HepG2 (cell line): ENCODE results near the gene SPTBN4. TPM values are rescaled to one million over a fixed set of nuclear protein-coding genes. Genes with fewer than 3 reads are reported as not detected.

ENCODE experiments used
- CBX5 ChIP-seq: sonication (generic); formaldehyde crosslinking; IDR thresholded peaks from 2 replicates; pipeline ENCODE4 v1.4.0; 2020; ENCODE audit warnings: missing genetic modification reagents, borderline replicate concordance
- MIER2 ChIP-seq: IDR thresholded peaks from 2 replicates; pipeline ENCODE4 v1.6.1; 2016; ENCODE audit warnings: missing biosample characterization, missing genetic modification reagents
- MTF2 ChIP-seq: sonication (generic); formaldehyde crosslinking; IDR thresholded peaks from 2 replicates; pipeline ENCODE4 v1.5.0; 2020; ENCODE audit warnings: missing genetic modification reagents, borderline replicate concordance
- NFYB ChIP-seq: sonication (generic); formaldehyde crosslinking; IDR thresholded peaks from 2 replicates; pipeline ENCODE4 v1.4.0; 2020; ENCODE audit warnings: missing genetic modification reagents
- PRPF4 ChIP-seq: fragments of 200-400 bp; formaldehyde crosslinking; IDR thresholded peaks from 2 replicates; pipeline ENCODE4 v1.6.1; 2016; ENCODE audit warnings: low read length, low read depth; ENCODE audit not compliant: poor library complexity, severe bottlenecking
- TBX3 ChIP-seq: fragments of 450-650 bp; IDR thresholded peaks from 2 replicates; pipeline ENCODE4 v1.6.1; 2017; ENCODE audit warnings: antibody characterized with exemption, mild to moderate bottlenecking, inconsistent platforms, borderline replicate concordance
- THYN1 ChIP-seq: sonication (generic); formaldehyde crosslinking; IDR thresholded peaks from 2 replicates; pipeline ENCODE4 v1.8.1; 2023; ENCODE audit warnings: low read depth, mild to moderate bottlenecking, moderate library complexity, missing genetic modification reagents, borderline replicate concordance
- XBP1 ChIP-seq: sonication (generic); formaldehyde crosslinking; IDR thresholded peaks from 2 replicates; pipeline ENCODE4 v1.5.0; 2020; ENCODE audit warnings: missing genetic modification reagents
- ZNF121 ChIP-seq: sonication (generic); formaldehyde crosslinking; IDR thresholded peaks from 2 replicates; pipeline ENCODE4 v1.5.0; 2020; ENCODE audit warnings: mild to moderate bottlenecking, missing genetic modification reagents
- ZNF496 ChIP-seq: sonication (generic); formaldehyde crosslinking; IDR thresholded peaks from 2 replicates; pipeline ENCODE4 v1.8.1; 2023; ENCODE audit warnings: mild to moderate bottlenecking, moderate library complexity, missing genetic modification reagents; ENCODE audit not compliant: insufficient replicate concordance
- ZNF567 ChIP-seq: sonication (generic); formaldehyde crosslinking; IDR thresholded peaks from 2 replicates; pipeline ENCODE4 v1.8.1; 2023; ENCODE audit warnings: mild to moderate bottlenecking, missing genetic modification reagents, borderline replicate concordance
- ZNF792 ChIP-seq: IDR thresholded peaks from 2 replicates; pipeline ENCODE4 v1.6.1; 2016
- polyA plus RNA-seq, 8 experiments: library from polyadenylated mRNA; depleted of rRNA in 3 of 8; stranded (reverse) in 7 of 8; unstranded in 1 of 8; fragments of >200 nt; fragmentation: Illumina TruSeq in 4 of 8; extraction: Trizol in 4 of 8; gene quantifications; 2 replicates each; pipeline versions ENCODE4 v1.2.1 to v1.2.3, GENCODE V29; 2011 to 2016; ENCODE audit warnings: low read depth in 4 of 8, missing spikeins in 1 of 8, mixed read lengths in 1 of 8; ENCODE audit not compliant: insufficient read depth in 1 of 8
- total RNA-seq, 5 experiments: library from RNA; depleted of rRNA; stranded (reverse); fragments of >200 nt; fragmentation: Illumina TruSeq; extraction: Trizol; gene quantifications; 2 replicates each; pipeline ENCODE4 v1.2.3, GENCODE V29; 2016; ENCODE audit warnings: low read depth in 1 of 5
- TF ChIP-seq, protein P1 (sequence below): fragments of 450-650 bp; IDR thresholded peaks from 2 replicates; pipeline ENCODE4 v1.6.1; 2016
- TF ChIP-seq, protein P2 (sequence below): sonication (generic); formaldehyde crosslinking; IDR thresholded peaks from 2 replicates; pipeline ENCODE4 v1.8.0; 2022; ENCODE audit warnings: mild to moderate bottlenecking, missing genetic modification reagents, moderate library complexity
- TF ChIP-seq, protein P3 (sequence below): IDR thresholded peaks from 2 replicates; pipeline ENCODE4 v1.6.1; 2016; ENCODE audit warnings: control low read depth
- TF ChIP-seq, protein P4 (sequence below): sonication (generic); formaldehyde crosslinking; conservative IDR thresholded peaks from 2 replicates; pipeline ENCODE4 v1.8.0; 2022; ENCODE audit warnings: mild to moderate bottlenecking, moderate library complexity, missing genetic modification reagents
- TF ChIP-seq, protein P5 (sequence below): sonication (generic); formaldehyde crosslinking; IDR thresholded peaks from 2 replicates; pipeline ENCODE4 v1.4.0; 2020; ENCODE audit warnings: missing genetic modification reagents
- TF ChIP-seq, protein P6 (sequence below): IDR thresholded peaks from 2 replicates; pipeline ENCODE4 v1.6.1; 2018; ENCODE audit warnings: missing genetic modification reagents
- TF ChIP-seq, protein P7 (sequence below): sonication (generic); formaldehyde crosslinking; conservative IDR thresholded peaks from 2 replicates; pipeline ENCODE4 v1.4.0; 2020; ENCODE audit warnings: missing genetic modification reagents

SPTBN4 gene
- total and polyA plus RNA-seq, 2 of the 13 experiments (the other 11 are each of a cell fraction or from before 2014, with no cell fraction given) = 0.11 TPM

DNA sequence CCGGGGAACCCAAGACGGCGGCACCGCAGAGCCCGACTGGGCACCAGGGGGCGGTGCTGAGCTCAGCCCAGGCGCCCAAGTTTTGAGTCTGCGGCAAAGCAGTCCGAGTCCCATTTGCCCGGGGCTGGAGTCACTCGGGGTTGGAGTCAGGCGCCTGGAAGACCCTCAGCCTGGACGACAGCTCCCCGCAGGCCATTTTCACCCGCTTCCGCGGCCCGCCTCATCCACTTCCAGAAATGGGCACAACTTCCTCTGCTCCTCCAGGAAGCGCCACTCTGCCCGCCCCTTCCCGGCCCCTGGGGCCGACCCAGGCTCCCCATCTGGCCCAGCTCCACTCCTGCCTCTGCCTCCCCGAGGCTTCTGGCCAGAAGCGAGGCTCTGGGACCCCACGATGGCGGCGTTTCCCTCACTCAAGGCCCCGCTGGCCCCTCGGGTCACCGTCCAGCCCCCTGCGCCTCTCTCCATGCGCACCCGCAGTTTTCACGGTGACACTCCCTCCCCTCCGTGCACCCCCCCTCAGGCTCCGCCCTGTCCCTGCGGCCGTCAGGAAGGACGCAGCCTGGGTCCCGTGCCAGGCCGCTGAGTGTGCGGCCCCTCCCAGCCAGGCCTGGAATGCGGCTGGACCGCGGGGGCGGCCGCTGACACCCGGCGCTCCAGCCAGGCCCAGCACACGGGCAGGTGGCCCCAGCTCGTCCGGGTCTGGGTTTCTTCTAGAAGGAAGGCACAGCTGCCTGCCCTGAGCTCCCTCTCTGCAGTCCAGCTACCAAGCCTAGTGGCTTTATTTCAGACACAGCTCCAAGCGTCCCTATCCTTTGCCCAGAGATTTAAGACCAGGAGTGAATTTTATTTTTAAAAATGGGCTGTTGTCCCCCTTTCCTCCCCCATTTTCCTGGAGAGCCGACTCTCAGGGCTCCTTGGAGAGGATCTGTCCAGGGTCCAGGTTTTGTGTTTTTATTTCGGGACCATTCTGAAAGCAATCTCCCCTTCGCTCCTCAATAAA lies 45.7 kb upstream of the SPTBN4 start (continued):
- TF ChIP-seq, protein P1, sequence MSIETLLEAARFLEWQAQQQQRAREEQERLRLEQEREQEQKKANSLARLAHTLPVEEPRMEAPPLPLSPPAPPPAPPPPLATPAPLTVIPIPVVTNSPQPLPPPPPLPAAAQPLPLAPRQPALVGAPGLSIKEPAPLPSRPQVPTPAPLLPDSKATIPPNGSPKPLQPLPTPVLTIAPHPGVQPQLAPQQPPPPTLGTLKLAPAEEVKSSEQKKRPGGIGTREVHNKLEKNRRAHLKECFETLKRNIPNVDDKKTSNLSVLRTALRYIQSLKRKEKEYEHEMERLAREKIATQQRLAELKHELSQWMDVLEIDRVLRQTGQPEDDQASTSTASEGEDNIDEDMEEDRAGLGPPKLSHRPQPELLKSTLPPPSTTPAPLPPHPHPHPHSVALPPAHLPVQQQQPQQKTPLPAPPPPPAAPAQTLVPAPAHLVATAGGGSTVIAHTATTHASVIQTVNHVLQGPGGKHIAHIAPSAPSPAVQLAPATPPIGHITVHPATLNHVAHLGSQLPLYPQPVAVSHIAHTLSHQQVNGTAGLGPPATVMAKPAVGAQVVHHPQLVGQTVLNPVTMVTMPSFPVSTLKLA = peak; percentile 10; the same call in 1 of the 2 replicates
- TF ChIP-seq TBX3 (peak; percentile 46; the same call in 1 of the 2 replicates), XBP1 (no peak), THYN1 (CRISPR knock-in tag) (no peak), NFYB (CRISPR knock-in tag) (0 out of 2 replicates have a peak, but pooled peaks have one; percentile 5), ZNF567 (CRISPR knock-in tag) (no peak; the same call in 1 of the 2 replicates), ZNF496 (no peak), PRPF4 (no peak), ZNF121 (CRISPR knock-in tag) (peak; percentile 76), MTF2 (CRISPR knock-in tag) (no peak), MIER2 (CRISPR knock-in tag) (peak; percentile 33; the same call in 1 of the 2 replicates), CBX5 (CRISPR knock-in tag) (no peak; the same call in 1 of the 2 replicates), ZNF792 (CRISPR knock-in tag) (no peak; the same call in 1 of the 2 replicates)
- TF ChIP-seq, protein P2, sequence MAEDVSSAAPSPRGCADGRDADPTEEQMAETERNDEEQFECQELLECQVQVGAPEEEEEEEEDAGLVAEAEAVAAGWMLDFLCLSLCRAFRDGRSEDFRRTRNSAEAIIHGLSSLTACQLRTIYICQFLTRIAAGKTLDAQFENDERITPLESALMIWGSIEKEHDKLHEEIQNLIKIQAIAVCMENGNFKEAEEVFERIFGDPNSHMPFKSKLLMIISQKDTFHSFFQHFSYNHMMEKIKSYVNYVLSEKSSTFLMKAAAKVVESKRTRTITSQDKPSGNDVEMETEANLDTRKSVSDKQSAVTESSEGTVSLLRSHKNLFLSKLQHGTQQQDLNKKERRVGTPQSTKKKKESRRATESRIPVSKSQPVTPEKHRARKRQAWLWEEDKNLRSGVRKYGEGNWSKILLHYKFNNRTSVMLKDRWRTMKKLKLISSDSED = peak; percentile 76; the same call in 1 of the 2 replicates
- TF ChIP-seq, protein P3, sequence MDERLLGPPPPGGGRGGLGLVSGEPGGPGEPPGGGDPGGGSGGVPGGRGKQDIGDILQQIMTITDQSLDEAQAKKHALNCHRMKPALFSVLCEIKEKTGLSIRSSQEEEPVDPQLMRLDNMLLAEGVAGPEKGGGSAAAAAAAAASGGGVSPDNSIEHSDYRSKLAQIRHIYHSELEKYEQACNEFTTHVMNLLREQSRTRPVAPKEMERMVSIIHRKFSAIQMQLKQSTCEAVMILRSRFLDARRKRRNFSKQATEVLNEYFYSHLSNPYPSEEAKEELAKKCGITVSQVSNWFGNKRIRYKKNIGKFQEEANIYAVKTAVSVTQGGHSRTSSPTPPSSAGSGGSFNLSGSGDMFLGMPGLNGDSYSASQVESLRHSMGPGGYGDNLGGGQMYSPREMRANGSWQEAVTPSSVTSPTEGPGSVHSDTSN (CRISPR knock-in tag) = no peak
- TF ChIP-seq, protein P4, sequence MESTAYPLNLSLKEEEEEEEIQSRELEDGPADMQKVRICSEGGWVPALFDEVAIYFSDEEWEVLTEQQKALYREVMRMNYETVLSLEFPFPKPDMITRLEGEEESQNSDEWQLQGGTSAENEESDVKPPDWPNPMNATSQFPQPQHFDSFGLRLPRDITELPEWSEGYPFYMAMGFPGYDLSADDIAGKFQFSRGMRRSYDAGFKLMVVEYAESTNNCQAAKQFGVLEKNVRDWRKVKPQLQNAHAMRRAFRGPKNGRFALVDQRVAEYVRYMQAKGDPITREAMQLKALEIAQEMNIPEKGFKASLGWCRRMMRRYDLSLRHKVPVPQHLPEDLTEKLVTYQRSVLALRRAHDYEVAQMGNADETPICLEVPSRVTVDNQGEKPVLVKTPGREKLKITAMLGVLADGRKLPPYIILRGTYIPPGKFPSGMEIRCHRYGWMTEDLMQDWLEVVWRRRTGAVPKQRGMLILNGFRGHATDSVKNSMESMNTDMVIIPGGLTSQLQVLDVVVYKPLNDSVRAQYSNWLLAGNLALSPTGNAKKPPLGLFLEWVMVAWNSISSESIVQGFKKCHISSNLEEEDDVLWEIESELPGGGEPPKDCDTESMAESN = peak; percentile 87; the same call in 1 of the 2 replicates
- TF ChIP-seq, protein P5, sequence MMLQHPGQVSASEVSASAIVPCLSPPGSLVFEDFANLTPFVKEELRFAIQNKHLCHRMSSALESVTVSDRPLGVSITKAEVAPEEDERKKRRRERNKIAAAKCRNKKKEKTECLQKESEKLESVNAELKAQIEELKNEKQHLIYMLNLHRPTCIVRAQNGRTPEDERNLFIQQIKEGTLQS = peak; percentile 45; the same call in 1 of the 2 replicates
- TF ChIP-seq, protein P6, sequence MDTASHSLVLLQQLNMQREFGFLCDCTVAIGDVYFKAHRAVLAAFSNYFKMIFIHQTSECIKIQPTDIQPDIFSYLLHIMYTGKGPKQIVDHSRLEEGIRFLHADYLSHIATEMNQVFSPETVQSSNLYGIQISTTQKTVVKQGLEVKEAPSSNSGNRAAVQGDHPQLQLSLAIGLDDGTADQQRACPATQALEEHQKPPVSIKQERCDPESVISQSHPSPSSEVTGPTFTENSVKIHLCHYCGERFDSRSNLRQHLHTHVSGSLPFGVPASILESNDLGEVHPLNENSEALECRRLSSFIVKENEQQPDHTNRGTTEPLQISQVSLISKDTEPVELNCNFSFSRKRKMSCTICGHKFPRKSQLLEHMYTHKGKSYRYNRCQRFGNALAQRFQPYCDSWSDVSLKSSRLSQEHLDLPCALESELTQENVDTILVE (CRISPR knock-in tag) = peak; percentile 28; the same call in 1 of the 2 replicates
- TF ChIP-seq, protein P7, sequence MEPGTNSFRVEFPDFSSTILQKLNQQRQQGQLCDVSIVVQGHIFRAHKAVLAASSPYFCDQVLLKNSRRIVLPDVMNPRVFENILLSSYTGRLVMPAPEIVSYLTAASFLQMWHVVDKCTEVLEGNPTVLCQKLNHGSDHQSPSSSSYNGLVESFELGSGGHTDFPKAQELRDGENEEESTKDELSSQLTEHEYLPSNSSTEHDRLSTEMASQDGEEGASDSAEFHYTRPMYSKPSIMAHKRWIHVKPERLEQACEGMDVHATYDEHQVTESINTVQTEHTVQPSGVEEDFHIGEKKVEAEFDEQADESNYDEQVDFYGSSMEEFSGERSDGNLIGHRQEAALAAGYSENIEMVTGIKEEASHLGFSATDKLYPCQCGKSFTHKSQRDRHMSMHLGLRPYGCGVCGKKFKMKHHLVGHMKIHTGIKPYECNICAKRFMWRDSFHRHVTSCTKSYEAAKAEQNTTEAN = peak; percentile 28
